Gastrocnemius medialis (tissue), 4 donors: ENCODE results near the gene ARHGAP6.

Source experiments
- CTCF ChIP-seq, 5 experiments: fragments of 450-650 bp in 3 of 5; fragments of 200-600 bp in 2 of 5; sonication (generic) in 2 of 5; IDR thresholded peaks in 4 of 5; conservative IDR thresholded peaks in 1 of 5; 1 replicate in 4 of 5; 2 replicates in 1 of 5; pipeline ENCODE4 v1.5.1; 2016 to 2019; ENCODE audit warnings: antibody characterized with exemption in 5 of 5, mild to moderate bottlenecking in 3 of 5, moderate library complexity in 3 of 5
- POLR2A ChIP-seq, 2 donors: fragments of 450-650 bp; IDR thresholded peaks; one replicate each; pipeline ENCODE4 v1.6.1; 2017; ENCODE audit warnings: antibody characterized with exemption in 2 of 2, mild to moderate bottlenecking in 2 of 2, moderate library complexity in 2 of 2

- TF ChIP-seq CTCF (IDR thresholded peaks at IDR 0.05 in 4 of 5, conservative IDR thresholded peaks at IDR 0.05 in 1 of 5): no peak
- no peak for TF ChIP-seq POLR2A (IDR thresholded peaks at IDR 0.05)
Measured at GRCh38 chrX:11683057-11683456, 17.3 kb upstream of the ARHGAP6 start.
